Fibroblast of lung (primary cell): ENCODE measurements around the gene RNF150.

Experiments
- EZH2 ChIP-seq: IDR thresholded peaks from 2 replicates; pipeline ENCODE4 v1.5.1; 2012; ENCODE audit warnings: low read length, control low read depth, mild to moderate bottlenecking; ENCODE audit errors: missing control alignments
- TF ChIP-seq, protein P1 (sequence below), 2 donors: IDR thresholded peaks in 1 of 2; conservative IDR thresholded peaks in 1 of 2; 1 replicate in 1 of 2; 2 replicates in 1 of 2; pipeline ENCODE4 v1.5.1; 2011 to 2012; ENCODE audit warnings: low read length in 2 of 2, control low read depth in 1 of 2, inconsistent platforms in 1 of 2, low read depth in 1 of 2, mild to moderate bottlenecking in 1 of 2

DNA sequence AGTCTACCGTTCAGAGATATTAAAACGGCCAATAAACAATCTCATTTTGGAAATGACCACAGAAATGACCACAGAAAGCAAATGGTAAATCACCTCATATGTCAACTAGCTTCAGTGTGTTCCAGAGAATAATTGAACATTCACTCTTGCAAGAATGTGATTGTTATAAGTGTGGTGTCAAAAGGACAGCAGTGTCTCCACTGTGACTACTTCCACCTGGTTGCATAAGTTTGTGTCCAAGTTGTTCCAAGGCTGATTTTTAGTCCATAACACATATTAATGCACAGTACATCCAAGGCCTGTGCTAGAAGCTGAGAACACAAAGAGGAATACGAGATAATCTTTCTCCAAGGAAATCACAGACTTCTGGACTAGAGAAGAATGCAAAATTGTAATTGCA lies 37.4 kb upstream of the RNF150 start:
- TF ChIP-seq, protein P1, sequence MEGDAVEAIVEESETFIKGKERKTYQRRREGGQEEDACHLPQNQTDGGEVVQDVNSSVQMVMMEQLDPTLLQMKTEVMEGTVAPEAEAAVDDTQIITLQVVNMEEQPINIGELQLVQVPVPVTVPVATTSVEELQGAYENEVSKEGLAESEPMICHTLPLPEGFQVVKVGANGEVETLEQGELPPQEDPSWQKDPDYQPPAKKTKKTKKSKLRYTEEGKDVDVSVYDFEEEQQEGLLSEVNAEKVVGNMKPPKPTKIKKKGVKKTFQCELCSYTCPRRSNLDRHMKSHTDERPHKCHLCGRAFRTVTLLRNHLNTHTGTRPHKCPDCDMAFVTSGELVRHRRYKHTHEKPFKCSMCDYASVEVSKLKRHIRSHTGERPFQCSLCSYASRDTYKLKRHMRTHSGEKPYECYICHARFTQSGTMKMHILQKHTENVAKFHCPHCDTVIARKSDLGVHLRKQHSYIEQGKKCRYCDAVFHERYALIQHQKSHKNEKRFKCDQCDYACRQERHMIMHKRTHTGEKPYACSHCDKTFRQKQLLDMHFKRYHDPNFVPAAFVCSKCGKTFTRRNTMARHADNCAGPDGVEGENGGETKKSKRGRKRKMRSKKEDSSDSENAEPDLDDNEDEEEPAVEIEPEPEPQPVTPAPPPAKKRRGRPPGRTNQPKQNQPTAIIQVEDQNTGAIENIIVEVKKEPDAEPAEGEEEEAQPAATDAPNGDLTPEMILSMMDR (conservative IDR thresholded peaks at IDR 0.05 in 1 of 2, IDR thresholded peaks at IDR 0.05 in 1 of 2; ENCODE audit: low read depth in 1 of 2, low read length in 2 of 2) = no peak
- TF ChIP-seq EZH2 = no peak
